HepG2 (cell line): Measurements from ENCODE around the gene CDC14A. TPM values are rescaled to one million over a fixed set of nuclear protein-coding genes. Genes with fewer than 3 reads are reported as not detected.

Experiments
- CHCHD3 ChIP-seq: sonication (generic); formaldehyde crosslinking; IDR thresholded peaks from 2 replicates; pipeline ENCODE4 v1.8.0; 2022; ENCODE audit warnings: mild to moderate bottlenecking, missing genetic modification reagents, moderate library complexity
- CREM ChIP-seq, 2 experiments: sonication (generic) in 1 of 2; formaldehyde crosslinking in 1 of 2; IDR thresholded peaks; 2 replicates each; pipeline versions ENCODE4 v1.4.0 to v1.6.1; 2016 to 2020; ENCODE audit warnings: antibody characterized with exemption in 1 of 2, mild to moderate bottlenecking in 1 of 2, missing genetic modification reagents in 1 of 2
- FOSL2 ChIP-seq: sonication (generic); formaldehyde crosslinking; IDR thresholded peaks from 2 replicates; pipeline ENCODE4 v1.4.0; 2020; ENCODE audit warnings: missing genetic modification reagents
- GABPA ChIP-seq, 2 experiments: IDR thresholded peaks; 2 replicates each; pipeline ENCODE4 v1.6.1; 2011 to 2016; ENCODE audit warnings: low read depth in 2 of 2, low read length in 1 of 2, missing biosample characterization in 1 of 2, missing genetic modification characterization in 1 of 2
- GATAD2A ChIP-seq: IDR thresholded peaks from 2 replicates; pipeline ENCODE4 v1.6.1; 2016
- MBD4 ChIP-seq: IDR thresholded peaks from 2 replicates; pipeline ENCODE4 v1.6.1; 2012; ENCODE audit warnings: low read length, inconsistent platforms, borderline replicate concordance
- MIER3 ChIP-seq: IDR thresholded peaks from 2 replicates; pipeline ENCODE4 v1.6.1; 2016; ENCODE audit warnings: missing compliant biosample characterization, borderline replicate concordance
- MLX ChIP-seq: IDR thresholded peaks from 2 replicates; pipeline ENCODE4 v1.6.1; 2016
- NFRKB ChIP-seq: fragments of 450-650 bp; IDR thresholded peaks from 2 replicates; pipeline ENCODE4 v1.6.1; 2017
- ONECUT2 ChIP-seq: sonication (generic); formaldehyde crosslinking; IDR thresholded peaks from 2 replicates; pipeline ENCODE4 v1.4.0; 2020; ENCODE audit warnings: missing genetic modification reagents
- PHF8 ChIP-seq: sonication (generic); formaldehyde crosslinking; IDR thresholded peaks from 2 replicates; pipeline ENCODE4 v1.5.0; 2020; ENCODE audit warnings: missing genetic modification reagents
- PITX1 ChIP-seq: sonication (generic); formaldehyde crosslinking; IDR thresholded peaks from 2 replicates; pipeline ENCODE4 v1.5.1; 2020; ENCODE audit warnings: mild to moderate bottlenecking, missing genetic modification reagents
- REL ChIP-seq: sonication (generic); formaldehyde crosslinking; conservative IDR thresholded peaks from 2 replicates; pipeline ENCODE4 v1.8.0; 2022; ENCODE audit warnings: mild to moderate bottlenecking, missing genetic modification reagents, moderate library complexity
- RERE ChIP-seq: IDR thresholded peaks from 2 replicates; pipeline ENCODE4 v1.6.1; 2016; ENCODE audit warnings: low read depth, missing genetic modification reagents, missing compliant biosample characterization
- SALL1 ChIP-seq: sonication (generic); formaldehyde crosslinking; IDR thresholded peaks from 2 replicates; pipeline ENCODE4 v1.8.0; 2022; ENCODE audit warnings: mild to moderate bottlenecking, missing genetic modification reagents
- SSRP1 ChIP-seq: IDR thresholded peaks from 2 replicates; pipeline ENCODE4 v1.6.1; 2016; ENCODE audit warnings: control low read depth
- TARDBP ChIP-seq: sonication (generic); formaldehyde crosslinking; IDR thresholded peaks from 2 replicates; pipeline ENCODE4 v1.8.0; 2022; ENCODE audit warnings: mild to moderate bottlenecking, missing genetic modification reagents
- ZBTB20 ChIP-seq: sonication (generic); formaldehyde crosslinking; IDR thresholded peaks from 2 replicates; pipeline ENCODE4 v1.8.1; 2023; ENCODE audit warnings: missing genetic modification reagents, low read depth, mild to moderate bottlenecking, borderline replicate concordance
- ZFAT ChIP-seq: sonication (generic); formaldehyde crosslinking; conservative IDR thresholded peaks from 2 replicates; pipeline ENCODE4 v1.8.1; 2023; ENCODE audit warnings: missing genetic modification reagents, inconsistent platforms
- ZNF629 ChIP-seq: sonication (generic); formaldehyde crosslinking; conservative IDR thresholded peaks from 2 replicates; pipeline ENCODE4 v1.5.0; 2020; ENCODE audit warnings: missing genetic modification reagents
- ZNF749 ChIP-seq: sonication (generic); formaldehyde crosslinking; IDR thresholded peaks from 2 replicates; pipeline ENCODE4 v1.8.0; 2022; ENCODE audit warnings: mild to moderate bottlenecking, missing genetic modification reagents, moderate library complexity, borderline replicate concordance
- polyA plus RNA-seq, 8 experiments: library from polyadenylated mRNA; depleted of rRNA in 3 of 8; stranded (reverse) in 7 of 8; unstranded in 1 of 8; fragments of >200 nt; fragmentation: Illumina TruSeq in 4 of 8; extraction: Trizol in 4 of 8; gene quantifications; 2 replicates each; pipeline versions ENCODE4 v1.2.1 to v1.2.3, GENCODE V29; 2011 to 2016; ENCODE audit warnings: low read depth in 4 of 8, missing spikeins in 1 of 8, mixed read lengths in 1 of 8; ENCODE audit not compliant: insufficient read depth in 1 of 8
- total RNA-seq, 5 experiments: library from RNA; depleted of rRNA; stranded (reverse); fragments of >200 nt; fragmentation: Illumina TruSeq; extraction: Trizol; gene quantifications; 2 replicates each; pipeline ENCODE4 v1.2.3, GENCODE V29; 2016; ENCODE audit warnings: low read depth in 1 of 5
- TF ChIP-seq, protein P1 (sequence below), 2 experiments: fragments of 450-650 bp in 1 of 2; sonication (generic) in 1 of 2; formaldehyde crosslinking; IDR thresholded peaks; 2 replicates each; pipeline versions ENCODE4 v1.5.0 to v1.8.0; 2020 to 2022; ENCODE audit warnings: mild to moderate bottlenecking in 1 of 2, missing genetic modification reagents in 1 of 2
- TF ChIP-seq, protein P2 (sequence below): sonication (generic); formaldehyde crosslinking; IDR thresholded peaks from 2 replicates; pipeline ENCODE4 v1.4.0; 2020; ENCODE audit warnings: missing genetic modification reagents
- TF ChIP-seq, protein P3 (sequence below): sonication (generic); formaldehyde crosslinking; IDR thresholded peaks from 2 replicates; pipeline ENCODE4 v1.4.0; 2020; ENCODE audit warnings: mild to moderate bottlenecking, missing genetic modification reagents

CDC14A gene
- total and polyA plus RNA-seq, 2 of the 13 experiments (the other 11 are each of a cell fraction or from before 2014, with no cell fraction given), result 2.8 to 4.9 TPM

GRCh38 chr1:100485855-100486258, 133.6 kb downstream of the CDC14A start (continued):
- TF ChIP-seq, protein P1, sequence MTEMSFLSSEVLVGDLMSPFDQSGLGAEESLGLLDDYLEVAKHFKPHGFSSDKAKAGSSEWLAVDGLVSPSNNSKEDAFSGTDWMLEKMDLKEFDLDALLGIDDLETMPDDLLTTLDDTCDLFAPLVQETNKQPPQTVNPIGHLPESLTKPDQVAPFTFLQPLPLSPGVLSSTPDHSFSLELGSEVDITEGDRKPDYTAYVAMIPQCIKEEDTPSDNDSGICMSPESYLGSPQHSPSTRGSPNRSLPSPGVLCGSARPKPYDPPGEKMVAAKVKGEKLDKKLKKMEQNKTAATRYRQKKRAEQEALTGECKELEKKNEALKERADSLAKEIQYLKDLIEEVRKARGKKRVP (CRISPR knock-in tag; IDR thresholded peaks at IDR 0.05), result peak in 1 of 2 experiments; percentile 90; a peak in 2 of 4 replicates
- TF ChIP-seq CREM (IDR thresholded peaks at IDR 0.05), result peak; percentile 81
- no peak for TF ChIP-seq CREM (CRISPR knock-in tag; IDR thresholded peaks at IDR 0.05)
- TF ChIP-seq ZNF629 (CRISPR knock-in tag), result peak; percentile 26; the same call in 1 of the 2 replicates
- TF ChIP-seq FOSL2, result peak; percentile 90
- TF ChIP-seq PITX1 (CRISPR knock-in tag), result peak; percentile 97
- no peak for TF ChIP-seq GABPA (IDR thresholded peaks at IDR 0.05; ENCODE audit: low read depth, low read length)
- peak; percentile 35 for TF ChIP-seq GABPA (CRISPR knock-in tag; IDR thresholded peaks at IDR 0.05; ENCODE audit: low read depth)
- peak; percentile 76; the same call in 1 of the 2 replicates for TF ChIP-seq MIER3
- TF ChIP-seq SALL1 (CRISPR knock-in tag), result peak; percentile 66; the same call in 1 of the 2 replicates
- peak; percentile 95 for TF ChIP-seq ZBTB20 (CRISPR knock-in tag)
- TF ChIP-seq, protein P2, sequence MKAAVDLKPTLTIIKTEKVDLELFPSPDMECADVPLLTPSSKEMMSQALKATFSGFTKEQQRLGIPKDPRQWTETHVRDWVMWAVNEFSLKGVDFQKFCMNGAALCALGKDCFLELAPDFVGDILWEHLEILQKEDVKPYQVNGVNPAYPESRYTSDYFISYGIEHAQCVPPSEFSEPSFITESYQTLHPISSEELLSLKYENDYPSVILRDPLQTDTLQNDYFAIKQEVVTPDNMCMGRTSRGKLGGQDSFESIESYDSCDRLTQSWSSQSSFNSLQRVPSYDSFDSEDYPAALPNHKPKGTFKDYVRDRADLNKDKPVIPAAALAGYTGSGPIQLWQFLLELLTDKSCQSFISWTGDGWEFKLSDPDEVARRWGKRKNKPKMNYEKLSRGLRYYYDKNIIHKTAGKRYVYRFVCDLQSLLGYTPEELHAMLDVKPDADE, result no peak
- no peak for TF ChIP-seq NFRKB
- peak; percentile 78 for TF ChIP-seq RERE (CRISPR knock-in tag)
- no peak for TF ChIP-seq SSRP1 (CRISPR knock-in tag)
- peak; percentile 36; the same call in 1 of the 2 replicates for TF ChIP-seq MLX (CRISPR knock-in tag)
- peak; percentile 93 for TF ChIP-seq GATAD2A (CRISPR knock-in tag)
- peak; percentile 72; the same call in 1 of the 2 replicates for TF ChIP-seq MBD4
- TF ChIP-seq CHCHD3 (CRISPR knock-in tag), result no peak
- no peak for TF ChIP-seq PHF8 (CRISPR knock-in tag)
- no peak for TF ChIP-seq ONECUT2 (CRISPR knock-in tag)
- TF ChIP-seq ZFAT, result no peak
- no peak for TF ChIP-seq REL (CRISPR knock-in tag)
- TF ChIP-seq TARDBP (CRISPR knock-in tag), result peak; percentile 75; the same call in 1 of the 2 replicates
- no peak for TF ChIP-seq ZNF749
- TF ChIP-seq, protein P3, sequence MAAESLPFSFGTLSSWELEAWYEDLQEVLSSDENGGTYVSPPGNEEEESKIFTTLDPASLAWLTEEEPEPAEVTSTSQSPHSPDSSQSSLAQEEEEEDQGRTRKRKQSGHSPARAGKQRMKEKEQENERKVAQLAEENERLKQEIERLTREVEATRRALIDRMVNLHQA, result no peak
